Measurements from ENCODE around the gene ID2.

ID2 gene

GRCh38 chr2:8666581-8666980 is 15.3 kb upstream of the ID2 start:
- ATAC-seq (ENCODE audit: low read depth) (no peak), DNase-seq (ENCODE audit: low spot score) (no peak)
- H3K4me3 ChIP-seq (ENCODE audit: severe bottlenecking): no peak overlapping the region
- no peak overlapping the region for H3K27ac ChIP-seq (ENCODE audit: poor library complexity, severe bottlenecking)
- H3K9me3 ChIP-seq (ENCODE audit: severe bottlenecking): no peaks in the 10 kb centered on the region
- no peak for TF ChIP-seq CTCF (IDR thresholded peaks at IDR 0.05; ENCODE audit: poor library complexity, severe bottlenecking)
- no peaks in the 10 kb centered on the region for H3K27me3 ChIP-seq (ENCODE audit: insufficient read depth, poor library complexity, severe bottlenecking)
- no peaks in the 10 kb centered on the region for H3K4me1 ChIP-seq (ENCODE audit: insufficient read depth, poor library complexity, severe bottlenecking)
- no peaks in the 10 kb centered on the region for H3K36me3 ChIP-seq (ENCODE audit: low read depth)

- Histone ChIP-seq H3K27ac (ENCODE audit: poor library complexity, severe bottlenecking) (no peak overlapping the region), H3K36me3 (ENCODE audit: low read depth) (no peaks in the 10 kb centered on the region), H3K27me3 (ENCODE audit: insufficient read depth, poor library complexity, severe bottlenecking) (no peaks in the 10 kb centered on the region), H3K4me1 (ENCODE audit: insufficient read depth, poor library complexity, severe bottlenecking) (no peaks in the 10 kb centered on the region), H3K9me3 (ENCODE audit: severe bottlenecking) (no peaks in the 10 kb centered on the region), H3K4me3 (ENCODE audit: severe bottlenecking) (no peak overlapping the region)
- TF ChIP-seq CTCF (IDR thresholded peaks at IDR 0.05; ENCODE audit: poor library complexity, severe bottlenecking): no peak
- ATAC-seq (ENCODE audit: low read depth) (no peak), DNase-seq (ENCODE audit: low spot score) (no peak)
Observed at GRCh38 chr2:8667896-8668512, 13.9 kb upstream of the ID2 start.

- DNase-seq (ENCODE audit: low spot score) (no peak), ATAC-seq (ENCODE audit: low read depth) (no peak)
- H3K9me3 ChIP-seq (ENCODE audit: severe bottlenecking): no peaks in the 10 kb centered on the region
- no peaks in the 10 kb centered on the region for H3K36me3 ChIP-seq (ENCODE audit: low read depth)
- peaks cover 4% of the 10 kb centered on the region for H3K27me3 ChIP-seq (ENCODE audit: insufficient read depth, poor library complexity, severe bottlenecking)
- no peak overlapping the region for H3K4me3 ChIP-seq (ENCODE audit: severe bottlenecking)
- no peaks in the 10 kb centered on the region for H3K4me1 ChIP-seq (ENCODE audit: insufficient read depth, poor library complexity, severe bottlenecking)
- no peak for TF ChIP-seq CTCF (IDR thresholded peaks at IDR 0.05; ENCODE audit: poor library complexity, severe bottlenecking)
- no peak overlapping the region for H3K27ac ChIP-seq (ENCODE audit: poor library complexity, severe bottlenecking)
Observed at GRCh38 chr2:8669157-8669817, 12.6 kb upstream of the ID2 start.

DNA sequence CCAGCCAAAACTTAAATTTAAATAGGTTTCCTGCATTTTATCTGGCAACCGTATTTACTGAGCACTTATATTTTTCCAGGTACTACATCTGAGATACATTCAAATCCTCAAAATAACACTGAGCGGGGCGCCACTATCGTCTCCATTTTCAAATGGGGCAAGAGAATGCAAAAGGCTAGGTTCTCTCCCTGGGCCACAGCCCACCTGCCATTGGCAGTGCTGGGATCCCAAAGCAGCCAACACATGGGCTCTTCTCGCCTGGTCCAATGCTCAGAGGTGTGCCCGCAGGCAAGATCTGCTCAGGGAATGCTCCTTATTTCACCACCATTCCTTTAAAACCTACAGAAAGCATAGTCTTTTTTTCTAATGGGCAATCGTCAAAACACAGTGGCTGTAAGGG is 11.3 kb upstream of the ID2 start:
- ATAC-seq (ENCODE audit: low read depth) (no peak), DNase-seq (ENCODE audit: low spot score) (no peak)
- Histone ChIP-seq H3K4me3 (ENCODE audit: severe bottlenecking) (no peak overlapping the region), H3K27me3 (ENCODE audit: insufficient read depth, poor library complexity, severe bottlenecking) (peaks cover 8% of the 10 kb centered on the region), H3K9me3 (ENCODE audit: severe bottlenecking) (no peaks in the 10 kb centered on the region), H3K4me1 (ENCODE audit: insufficient read depth, poor library complexity, severe bottlenecking) (no peaks in the 10 kb centered on the region), H3K27ac (ENCODE audit: poor library complexity, severe bottlenecking) (no peak overlapping the region), H3K36me3 (ENCODE audit: low read depth) (no peaks in the 10 kb centered on the region)
- TF ChIP-seq CTCF (IDR thresholded peaks at IDR 0.05; ENCODE audit: poor library complexity, severe bottlenecking): no peak

GRCh38 chr2:8671176-8671575 is 10.7 kb upstream of the ID2 start:
- no peak for TF ChIP-seq CTCF (IDR thresholded peaks at IDR 0.05; ENCODE audit: poor library complexity, severe bottlenecking)
- ATAC-seq (ENCODE audit: low read depth) (no peak), DNase-seq (ENCODE audit: low spot score) (no peak)
- Histone ChIP-seq H3K4me1 (ENCODE audit: insufficient read depth, poor library complexity, severe bottlenecking) (no peaks in the 10 kb centered on the region), H3K36me3 (ENCODE audit: low read depth) (no peaks in the 10 kb centered on the region), H3K9me3 (ENCODE audit: severe bottlenecking) (no peaks in the 10 kb centered on the region), H3K27ac (ENCODE audit: poor library complexity, severe bottlenecking) (no peak overlapping the region), H3K27me3 (ENCODE audit: insufficient read depth, poor library complexity, severe bottlenecking) (peaks cover 14% of the 10 kb centered on the region), H3K4me3 (ENCODE audit: severe bottlenecking) (no peak overlapping the region)

All from RWPE2 (cell line).